Fibroblast of skin of right quadriceps (primary cell): ENCODE data around the gene CFAP100.
A peak's percentile ranks its signal among the peaks of the same experiment; 100 is the strongest.

Source experiments
- DNase-seq: peaks from one replicate; pipeline ENCODE4 v3.0.0-alpha.2; 2013

The CFAP100 gene

DNA sequence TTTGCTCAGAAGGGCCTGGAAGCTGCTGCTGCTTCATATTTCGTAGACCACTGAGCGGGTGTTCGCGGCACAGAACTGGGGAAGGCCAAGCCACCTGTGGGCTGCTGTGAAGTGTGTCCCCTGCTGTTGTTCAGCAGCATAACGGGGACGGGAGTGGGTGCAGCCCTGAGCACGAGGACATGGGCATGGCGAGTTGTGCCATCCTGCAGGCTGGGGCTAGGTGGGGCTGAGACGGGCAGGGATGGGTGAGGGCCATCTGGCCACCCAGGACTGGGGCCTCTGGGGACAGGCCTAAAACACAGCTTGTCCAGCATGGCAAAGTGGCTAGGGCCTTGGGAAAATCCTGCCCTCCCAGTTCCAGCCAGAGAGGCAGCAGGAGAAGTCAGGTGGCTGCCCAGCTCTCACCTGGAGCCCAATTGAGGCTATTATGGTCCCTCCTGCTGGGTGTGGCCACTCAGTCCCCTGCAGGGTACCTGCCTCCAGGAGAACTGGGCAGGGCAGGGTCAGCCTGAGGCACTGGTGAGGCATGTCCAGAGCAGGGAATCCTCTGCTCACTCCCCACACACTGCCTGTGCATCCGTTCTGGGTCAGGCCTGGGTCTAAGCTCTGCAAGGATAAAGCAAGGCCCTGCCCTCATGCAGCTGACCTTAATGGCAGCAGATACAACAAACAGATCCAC lies 29.5 kb downstream of the CFAP100 start:
- no peak for DNase-seq

DNA sequence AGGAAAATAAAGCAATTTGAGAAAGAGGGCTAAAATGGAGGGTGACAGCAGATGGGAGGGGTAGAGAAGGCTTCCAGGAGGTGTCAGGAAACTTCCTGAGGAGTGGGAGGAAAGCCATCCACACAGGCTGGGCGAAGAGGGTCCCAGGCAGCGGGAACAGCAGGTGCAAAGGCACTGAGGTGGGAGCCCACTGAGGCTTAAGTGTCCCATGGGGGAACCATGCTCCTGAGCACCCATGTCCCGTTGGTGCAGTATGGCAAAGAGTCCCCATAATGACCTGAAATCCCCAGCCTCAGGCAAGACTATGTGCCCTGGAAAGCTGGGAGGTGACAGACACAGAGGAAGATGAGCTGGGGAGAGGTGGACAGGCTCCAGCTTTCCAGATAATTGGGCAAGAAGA lies 30.0 kb downstream of the CFAP100 start:
- no peak for DNase-seq

DNA sequence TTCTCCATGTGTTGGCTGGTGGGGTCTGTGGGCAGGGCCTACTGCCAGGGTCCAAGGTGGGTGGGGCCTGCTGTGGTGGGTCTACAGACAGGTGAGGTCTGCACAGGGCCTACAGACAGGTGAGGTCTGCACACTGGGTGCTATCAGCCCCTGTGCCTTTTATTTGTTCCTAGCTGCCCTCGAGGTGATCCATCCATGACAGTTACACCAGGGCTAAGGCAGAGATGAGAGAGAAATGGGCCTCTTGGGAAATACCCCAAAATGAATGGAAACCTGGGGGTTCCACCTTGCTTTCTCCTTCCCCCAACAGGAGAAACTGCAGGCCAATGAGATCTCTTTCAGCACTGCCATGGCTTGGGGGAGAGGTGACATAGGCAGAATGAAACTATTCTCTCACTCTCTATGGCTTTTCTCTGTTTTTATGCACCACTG lies 36.4 kb downstream of the CFAP100 start:
- no peak for DNase-seq

DNA sequence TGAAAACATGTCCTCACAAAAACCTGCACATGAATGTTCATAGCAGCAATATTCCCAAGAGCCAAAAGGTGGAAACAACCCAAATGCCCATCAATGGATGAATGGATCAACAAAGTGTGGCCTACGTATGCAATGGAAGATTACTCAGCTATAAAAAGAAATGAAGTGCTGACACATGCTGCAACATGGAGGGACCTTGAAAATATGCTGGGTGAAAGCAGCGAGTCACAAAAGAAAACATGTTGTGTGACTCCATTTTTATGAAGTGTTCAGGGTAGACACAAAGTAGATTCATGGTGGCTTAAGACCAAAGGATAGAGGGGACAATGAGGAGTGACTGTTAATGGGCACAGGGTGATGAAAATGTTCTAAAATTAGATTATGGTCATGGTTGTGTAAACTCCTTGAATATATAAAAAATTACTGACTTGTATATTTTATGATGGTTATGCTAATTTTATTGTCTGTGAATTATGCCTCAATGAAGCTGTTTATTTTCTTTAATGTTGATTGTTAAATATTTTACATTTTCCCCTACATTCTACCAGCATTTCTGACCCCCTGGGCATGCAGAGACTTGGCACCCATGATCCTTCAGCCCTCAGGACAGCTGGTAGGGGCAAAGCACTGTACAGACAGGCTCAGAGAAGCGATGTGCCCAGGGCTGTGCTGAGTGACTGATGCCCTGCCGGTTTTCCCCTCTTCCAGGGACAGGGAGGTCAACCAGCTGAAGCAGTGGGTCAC lies 37.8 kb downstream of the CFAP100 start:
- DNase-seq = peak; percentile 42

DNA sequence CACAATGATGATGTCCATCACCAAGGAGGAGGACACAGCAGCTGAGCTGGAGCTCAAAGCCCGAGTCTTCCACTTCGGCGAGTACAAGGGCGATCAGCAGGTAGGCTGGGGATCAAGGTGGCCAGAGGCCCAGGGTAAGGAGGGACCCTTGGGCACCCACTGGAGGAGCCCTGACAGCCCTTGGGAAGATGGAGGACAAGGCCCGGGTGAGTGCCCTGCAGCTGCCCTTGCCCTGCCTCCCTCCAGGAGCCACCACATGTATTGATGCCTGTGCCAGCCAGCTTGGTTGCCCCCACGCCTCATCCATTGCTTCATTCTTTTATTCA lies 38.4 kb downstream of the CFAP100 start:
- no peak for DNase-seq

DNA sequence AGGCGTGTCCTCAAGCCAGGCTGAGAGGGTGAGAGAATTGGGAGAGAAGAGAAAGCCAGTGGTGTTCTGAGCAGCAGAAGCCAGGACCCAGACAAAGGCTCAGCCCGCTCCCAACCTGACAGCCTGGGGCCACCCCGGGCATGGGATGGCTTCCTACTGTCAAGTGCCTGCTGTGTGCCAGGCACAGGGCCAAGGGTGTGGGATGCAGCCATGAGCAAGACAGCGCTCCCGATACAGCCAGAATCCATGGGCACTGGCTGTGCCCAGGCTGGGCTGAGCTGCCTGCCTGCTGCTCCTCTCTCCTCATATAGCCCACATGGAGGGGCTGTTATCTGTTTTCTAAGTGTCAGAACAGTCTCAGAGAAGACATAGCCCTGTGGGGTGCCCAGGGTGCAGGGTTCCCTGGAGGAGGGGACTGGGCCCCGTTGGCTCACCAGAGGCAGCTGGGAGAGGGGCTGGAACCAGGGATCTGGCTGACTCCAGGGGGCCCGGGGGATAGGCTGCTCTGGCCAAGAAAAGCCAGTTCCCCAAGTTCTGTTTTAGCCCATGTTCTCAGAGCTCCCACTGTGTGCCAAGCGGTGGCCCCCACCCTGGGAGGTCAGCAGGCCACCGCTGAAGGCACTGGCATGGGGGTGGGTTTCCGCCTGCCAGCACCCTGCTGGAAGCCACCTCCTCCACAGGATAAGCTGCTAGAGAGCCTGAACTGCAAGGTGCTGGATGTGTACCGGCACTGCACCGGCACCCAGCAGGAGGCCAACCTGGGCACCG lies 39.0 kb downstream of the CFAP100 start:
- DNase-seq = no peak

DNA sequence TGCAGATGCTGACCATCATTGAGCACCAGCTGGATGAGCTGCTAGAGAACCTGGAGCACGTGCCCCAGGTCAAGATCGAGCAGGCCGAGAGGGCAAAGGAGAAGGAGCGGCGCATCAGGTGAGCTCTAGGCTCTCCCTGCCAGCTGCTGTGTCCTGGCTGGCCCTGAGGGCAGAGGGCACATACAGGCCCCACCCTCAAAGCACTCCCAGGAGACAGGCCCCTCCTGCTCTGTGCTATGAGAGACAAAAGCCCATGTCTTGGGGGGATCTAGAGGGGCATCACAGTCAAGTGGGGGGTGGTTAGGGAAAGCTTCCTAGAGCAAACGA lies 39.5 kb downstream of the CFAP100 start:
- DNase-seq = no peak

DNA sequence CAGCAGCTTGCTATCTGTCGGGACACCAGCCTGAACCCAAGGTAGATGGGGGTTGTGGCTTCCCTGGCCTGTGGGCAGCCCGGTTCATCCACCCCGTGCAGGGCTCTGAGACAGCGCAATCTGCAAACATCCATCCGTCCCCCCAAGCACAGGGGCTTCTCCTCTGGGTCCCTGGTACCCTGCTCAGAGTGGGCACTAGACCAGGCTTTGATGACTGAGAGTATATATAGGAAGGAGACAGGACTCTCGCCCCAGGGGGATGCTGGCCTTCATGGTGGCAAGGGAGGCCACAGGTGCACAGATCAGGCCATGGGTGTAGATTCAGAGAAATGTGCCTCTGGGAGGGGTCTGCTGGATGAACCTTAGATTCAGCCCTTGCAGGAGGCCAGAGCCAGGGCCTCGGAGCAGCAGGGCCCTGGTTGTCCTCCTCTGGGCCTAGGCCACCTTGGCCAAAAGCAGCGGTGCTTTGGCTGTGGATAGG lies 40.3 kb downstream of the CFAP100 start:
- DNase-seq = no peak

DNA sequence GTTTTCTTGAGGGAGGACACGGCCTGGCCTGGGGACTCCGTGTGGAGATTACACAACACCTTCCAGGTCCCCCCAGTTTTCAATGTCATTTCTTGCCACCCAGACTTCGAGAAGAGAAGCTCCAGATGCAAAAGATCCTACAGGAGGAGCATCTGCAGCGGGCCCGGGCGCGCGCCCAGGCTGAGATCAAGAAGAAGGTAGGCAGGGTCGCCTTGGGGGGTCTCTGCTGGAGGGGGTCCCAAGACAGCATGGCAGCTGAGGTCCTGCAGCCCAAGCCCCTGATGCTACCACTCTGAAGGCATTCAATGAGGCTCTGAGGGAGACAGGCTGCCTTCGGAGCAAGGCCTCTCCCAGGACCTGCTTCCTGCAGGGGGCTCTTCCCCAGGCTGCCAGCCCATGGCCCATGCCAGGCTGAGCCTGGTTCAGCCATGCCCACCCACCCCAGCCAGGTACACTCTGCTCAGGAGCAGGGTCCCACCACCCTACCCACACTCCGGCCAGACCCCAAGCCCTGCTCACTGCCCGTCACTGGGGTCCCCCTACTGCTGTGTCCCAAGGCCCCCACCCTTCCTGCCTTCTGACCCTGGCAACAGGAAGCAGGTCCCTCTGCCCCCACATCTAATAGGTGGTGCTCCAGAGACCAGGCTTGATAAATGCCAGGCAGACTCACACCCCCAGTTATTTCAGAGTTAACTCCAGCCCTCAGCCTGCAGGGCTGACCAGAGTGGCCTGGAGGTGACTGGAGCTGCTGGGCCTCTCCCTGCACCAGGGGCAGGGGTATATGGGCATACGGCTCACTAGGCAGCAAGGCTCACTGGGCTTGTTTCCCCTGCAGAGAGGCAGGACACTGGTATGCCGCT lies 41.0 kb downstream of the CFAP100 start:
- DNase-seq = no peak

DNA sequence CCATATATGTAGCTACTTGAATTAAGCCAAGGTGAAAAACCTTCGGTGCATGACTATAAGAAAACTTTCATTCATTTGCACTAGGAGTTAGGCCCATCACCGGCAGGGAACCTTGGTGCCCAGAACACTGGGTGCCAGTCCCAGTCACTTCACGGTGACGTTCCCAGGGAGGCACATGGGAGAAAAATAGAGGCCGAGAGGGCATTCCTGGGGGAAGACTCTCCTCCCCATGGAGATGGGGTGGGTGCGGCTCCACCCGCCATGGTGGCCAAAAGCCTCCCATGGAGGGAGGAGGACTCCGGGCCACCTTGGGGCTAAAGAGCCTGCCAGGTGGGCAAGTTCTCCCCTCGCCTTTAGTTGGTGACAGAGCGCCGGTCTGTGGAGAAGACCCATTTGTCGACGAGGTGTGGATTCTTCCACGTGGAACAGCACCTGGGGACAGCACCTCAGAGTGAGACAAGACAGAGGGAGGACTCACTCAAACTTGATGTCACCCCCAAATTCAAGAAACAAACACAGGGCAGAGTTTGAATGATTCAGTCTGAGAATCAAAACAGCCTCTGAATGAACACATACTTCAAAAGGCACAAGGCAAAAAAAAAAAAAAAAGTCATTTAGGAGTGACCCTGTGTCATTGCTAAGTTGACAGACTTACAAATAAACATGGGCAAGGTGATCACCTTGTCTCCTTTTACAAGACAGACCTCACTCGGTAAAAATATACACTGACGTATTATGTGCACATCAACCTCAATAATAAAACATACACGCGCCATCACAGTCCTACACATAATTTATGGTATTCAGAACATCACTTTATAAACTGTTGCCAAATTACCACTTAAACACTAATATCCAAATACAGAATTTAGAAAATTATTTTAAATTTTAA lies 42.4 kb downstream of the CFAP100 start:
- no peak for DNase-seq

DNA sequence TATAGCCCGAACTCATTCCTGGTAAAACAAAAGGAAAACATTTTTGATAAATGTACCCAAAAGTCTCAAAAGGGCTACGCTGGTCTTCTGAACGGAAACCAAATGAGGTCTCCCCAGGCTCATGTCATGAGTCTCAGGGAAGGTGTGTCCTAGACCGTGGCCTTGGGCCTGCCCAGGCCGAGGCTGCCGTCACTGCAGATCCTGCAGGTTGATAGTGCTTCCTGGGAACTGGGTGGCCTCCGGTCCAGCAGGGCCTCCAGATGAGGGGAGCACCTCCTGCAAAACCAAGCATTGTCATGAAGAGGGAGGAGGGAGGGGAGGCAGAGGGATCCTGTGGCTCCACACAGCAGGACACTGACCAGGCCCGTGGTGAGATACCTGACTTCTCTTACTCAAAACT lies 43.5 kb downstream of the CFAP100 start:
- DNase-seq = no peak

DNA sequence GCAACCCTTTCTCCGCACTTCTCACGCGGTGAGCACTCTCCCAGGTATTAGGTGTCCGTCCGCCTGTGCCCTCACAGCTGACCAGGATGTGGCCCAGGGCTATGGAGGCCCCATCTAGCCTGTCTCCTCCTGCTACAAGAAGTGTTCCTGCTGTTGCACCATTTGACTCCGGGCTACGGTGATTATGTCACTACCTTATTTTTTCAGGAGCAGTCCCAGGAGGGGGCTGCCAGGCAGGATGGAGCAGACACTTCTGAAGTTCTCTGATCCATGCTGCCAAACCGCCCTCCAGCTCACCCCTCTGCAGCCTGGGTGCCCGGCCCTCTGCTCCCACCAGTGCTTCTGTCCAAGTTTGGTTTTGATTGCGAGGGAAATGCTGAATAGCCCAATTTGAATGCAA lies 44.0 kb downstream of the CFAP100 start:
- DNase-seq = no peak

DNA sequence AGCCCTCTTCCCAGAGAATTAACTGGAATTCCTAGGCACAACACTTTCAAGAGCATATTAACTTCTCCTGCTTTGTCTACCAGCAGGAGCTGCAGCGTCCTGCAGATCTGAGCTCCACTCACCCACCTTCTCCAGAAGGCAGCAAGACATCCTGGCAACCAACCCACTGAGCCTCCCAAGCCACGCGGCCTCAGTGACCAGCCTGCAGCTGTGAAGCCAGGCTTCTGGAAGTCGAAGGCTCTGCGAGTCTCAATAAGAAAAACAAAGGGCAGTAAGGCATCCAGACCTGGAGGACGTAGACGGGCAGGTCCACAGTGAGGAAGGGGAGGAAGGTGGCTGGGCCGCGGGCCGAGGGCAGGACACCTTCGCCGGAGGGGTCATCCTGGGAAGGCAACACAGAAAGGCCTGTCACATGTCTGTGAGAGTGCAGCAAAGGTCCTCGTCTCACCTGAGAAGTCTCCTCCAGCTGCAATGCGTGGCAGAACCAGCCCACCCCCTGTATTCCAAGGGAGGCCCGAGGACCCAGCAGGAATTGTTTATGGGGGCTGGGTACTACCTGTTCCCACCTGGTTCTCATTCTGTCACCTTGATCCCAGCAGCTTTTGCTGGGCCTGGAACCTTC lies 44.7 kb downstream of the CFAP100 start:
- DNase-seq = no peak

DNA sequence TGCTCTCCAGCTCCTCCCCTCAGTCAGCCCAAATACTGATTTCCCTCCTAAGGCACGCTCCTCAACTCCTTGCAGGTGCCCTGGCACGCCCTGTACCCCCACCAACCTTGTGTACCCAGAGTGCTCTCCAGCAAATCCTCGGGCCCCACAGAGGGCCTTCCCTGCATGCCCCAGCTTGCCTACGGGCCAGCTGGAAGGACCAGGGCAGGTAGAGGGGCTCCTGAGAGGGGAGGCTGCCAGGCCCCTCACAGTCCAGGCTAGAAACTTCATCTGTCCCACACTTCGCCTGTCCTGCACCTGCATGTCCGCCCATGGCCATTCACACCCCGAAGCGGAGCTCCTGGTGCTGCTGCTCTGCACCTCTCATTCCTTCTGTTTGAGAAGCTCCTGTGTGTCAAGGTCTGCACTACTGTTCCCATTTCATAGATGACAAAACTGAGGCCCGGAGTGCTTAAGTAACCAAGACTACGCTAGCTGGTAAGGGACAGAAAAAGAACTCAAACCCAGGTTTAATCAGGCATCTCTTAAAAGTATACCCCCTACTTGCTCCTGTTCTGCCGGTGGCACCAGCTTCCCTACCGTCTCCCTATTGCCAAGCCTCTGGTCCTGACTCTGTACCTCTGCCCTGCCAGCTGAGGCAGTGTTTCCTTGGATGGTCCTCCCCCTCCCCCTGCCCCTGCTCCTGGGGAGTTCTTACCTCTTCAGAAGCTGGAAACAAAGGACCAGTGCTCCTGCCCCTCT lies 45.4 kb downstream of the CFAP100 start:
- no peak for DNase-seq

DNA sequence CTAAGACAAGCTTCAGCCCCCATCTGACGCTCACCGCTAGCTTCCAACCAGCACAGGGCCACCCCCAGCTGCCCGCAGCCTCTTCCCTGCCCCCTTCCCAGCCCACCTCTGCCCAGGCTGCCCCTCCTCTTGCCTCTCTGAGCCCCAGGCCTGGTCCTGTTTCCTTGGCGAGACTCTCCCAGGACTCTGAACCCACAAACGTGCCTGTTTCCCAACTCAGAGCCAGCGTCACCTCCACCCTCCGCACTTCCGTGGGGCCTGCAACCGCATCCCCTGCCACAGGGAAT lies 45.9 kb downstream of the CFAP100 start:
- no peak for DNase-seq

DNA sequence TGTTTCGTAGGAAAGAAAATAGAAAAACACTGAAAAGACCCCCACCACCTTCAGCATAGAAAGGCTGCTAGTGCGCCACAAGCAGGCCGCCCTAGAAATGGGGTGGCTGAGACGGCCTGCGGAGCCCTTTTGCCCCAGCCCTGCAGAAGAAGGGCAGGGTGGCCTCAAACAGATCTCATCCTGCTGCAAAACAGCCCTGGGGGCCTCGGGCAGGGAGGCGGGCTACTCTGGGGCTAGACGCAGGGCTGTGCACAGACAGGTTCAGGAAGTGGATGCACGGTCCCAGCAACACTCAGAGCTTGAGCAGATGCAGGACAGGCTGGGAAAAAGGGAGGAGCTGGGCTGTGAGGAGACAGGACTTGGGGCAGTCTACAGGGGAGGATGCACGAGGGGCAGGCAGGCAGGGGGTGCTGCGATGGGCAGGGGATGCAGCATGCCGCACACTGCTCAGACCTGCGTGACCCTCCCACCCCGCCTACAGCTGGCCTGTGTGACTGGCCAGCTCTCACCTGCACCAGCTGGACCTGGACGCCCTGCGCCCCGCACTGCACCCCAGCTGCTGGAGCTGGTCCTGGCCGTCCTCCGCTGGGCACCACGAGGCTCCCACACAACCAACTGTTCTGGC lies 46.7 kb downstream of the CFAP100 start:
- DNase-seq = no peak

DNA sequence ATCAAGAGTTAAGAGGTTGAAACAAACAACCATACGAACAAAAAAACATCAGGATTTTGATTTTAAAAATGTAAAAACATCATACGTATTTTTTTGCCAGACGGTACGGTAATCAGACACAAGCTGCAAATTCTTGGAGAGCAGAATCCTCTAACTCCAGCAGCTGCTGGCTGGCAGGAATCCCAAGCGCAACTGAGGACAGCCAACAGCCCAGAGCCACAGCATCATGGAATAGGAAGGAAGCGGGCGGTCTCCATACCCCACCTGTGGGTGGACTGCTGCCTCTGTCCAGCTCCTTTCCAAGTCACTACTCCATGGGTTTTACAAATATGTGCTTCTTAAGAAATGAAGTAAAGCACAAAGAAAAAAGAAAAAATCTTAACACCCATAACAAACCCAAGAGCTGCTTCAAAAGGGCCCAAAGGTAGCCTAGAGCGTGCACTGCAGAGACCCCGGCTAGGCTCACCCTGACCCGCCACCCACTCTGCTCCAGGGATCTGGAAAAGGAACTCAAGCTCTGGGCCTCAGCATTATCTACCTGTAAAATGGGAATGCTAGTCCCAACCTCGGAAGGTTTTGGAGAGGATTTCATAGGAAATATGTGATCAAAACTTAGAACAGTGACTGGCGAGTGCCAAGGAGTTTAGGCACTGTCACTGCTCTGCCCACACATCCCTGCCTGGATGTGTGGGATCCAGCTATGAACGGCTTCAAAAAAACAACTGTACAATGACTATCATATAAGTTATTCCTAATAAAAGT lies 47.6 kb downstream of the CFAP100 start:
- DNase-seq = no peak

DNA sequence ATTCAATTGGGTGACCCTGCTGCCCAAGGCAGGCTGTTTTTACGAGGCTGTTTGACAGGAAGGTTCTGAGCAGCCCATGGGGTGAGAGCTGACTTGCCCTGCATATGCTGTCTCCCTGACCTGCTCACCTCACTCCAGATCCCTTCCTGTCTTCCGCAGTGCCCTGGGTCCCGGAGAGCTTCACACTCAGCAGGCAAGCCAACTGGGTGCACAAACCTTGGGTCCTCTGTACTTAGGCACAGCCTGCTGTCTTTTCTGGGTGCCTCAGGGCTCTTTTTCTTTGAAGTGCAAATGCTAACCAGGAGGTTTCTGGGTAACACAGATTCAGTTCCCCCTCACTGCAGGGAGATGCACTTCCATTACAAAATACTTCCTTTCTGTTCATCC lies 48.1 kb downstream of the CFAP100 start:
- no peak for DNase-seq

DNA sequence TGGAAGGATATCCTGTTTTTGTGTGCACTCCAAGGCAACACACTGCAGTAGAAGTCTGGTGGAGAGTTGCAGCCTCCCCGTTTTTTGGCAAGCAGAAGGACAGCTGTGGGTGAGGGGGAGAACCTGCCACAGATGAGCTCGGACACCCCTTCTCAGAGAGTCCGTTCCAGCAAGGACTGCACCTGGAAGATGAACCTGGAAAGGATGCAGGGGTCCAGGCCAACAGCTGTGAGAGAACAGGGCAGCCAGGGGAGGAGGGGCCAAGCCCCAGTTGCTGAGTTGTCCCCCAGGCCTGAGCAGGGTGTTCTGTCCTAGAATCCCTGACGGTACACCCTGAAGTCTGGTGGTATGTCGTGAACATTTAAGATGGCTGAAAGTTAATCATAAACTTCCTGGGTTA lies 50.8 kb downstream of the CFAP100 start:
- no peak for DNase-seq

DNA sequence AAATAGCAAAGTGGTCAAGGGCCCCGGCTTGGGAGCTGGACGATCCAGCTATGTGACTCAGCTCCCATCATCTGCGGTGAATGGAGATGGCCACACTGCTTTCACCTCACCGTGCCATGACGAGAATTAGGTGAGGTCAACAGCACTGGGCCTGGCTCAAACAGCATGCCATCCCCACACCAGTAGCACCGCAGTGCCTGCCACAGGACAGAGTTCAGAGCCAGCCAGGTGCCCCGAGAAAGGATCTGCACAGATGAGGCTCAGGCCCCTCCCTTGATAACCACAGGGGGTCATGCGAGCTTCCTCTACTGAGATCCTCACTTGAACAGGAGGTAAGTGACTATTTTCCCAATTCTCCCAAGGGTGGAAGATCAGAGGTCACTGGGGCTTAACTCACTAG lies 51.6 kb downstream of the CFAP100 start:
- no peak for DNase-seq
